22Rv1 (cell line): Measurements from ENCODE around the gene CACNB4.

ENCODE experiments used
- ZFX ChIP-seq: fragments of 450-650 bp; IDR thresholded peaks from 2 replicates; pipeline ENCODE4 v1.6.1; 2017; ENCODE audit warnings: antibody characterized with exemption, borderline replicate concordance
- TF ChIP-seq, protein P1 (sequence below): fragments of 450-650 bp; IDR thresholded peaks from 2 replicates; pipeline ENCODE4 v1.5.1; 2017; ENCODE audit warnings: mild to moderate bottlenecking

DNA sequence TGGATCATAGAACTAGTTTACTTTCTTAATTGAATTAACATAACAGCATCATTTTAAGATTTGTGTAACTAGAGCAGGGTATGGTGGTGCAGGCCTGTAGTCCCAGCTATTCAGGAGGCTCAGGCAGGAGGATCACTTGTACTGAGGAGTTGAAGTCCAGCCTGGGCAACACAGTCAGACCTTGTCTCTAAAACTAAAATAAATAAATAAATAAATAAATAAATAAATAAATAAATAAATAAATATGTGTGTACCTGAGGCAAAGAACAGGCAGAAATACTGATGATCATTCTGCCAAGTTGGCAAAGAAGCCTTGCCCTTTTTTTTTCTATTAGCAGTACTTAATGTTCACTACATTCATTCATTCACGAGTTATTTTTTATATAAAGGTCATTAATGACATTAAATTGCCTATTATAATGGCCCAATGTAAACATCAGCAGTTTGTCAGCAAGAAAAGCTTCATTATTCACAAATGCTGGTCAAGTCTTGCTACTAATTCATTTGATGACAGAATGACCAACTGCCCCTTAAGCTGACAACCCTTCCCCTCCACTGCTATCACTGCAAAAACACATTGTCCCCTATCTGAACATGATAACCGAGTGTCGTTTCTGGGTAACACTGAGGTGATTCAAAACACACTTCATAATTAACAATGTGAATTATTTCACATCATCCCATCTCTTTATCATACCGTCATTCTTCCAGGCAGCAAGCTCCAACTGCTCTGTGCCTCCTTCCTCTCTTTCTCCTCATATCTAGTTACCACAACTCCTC is 309.6 kb downstream of the CACNB4 start:
- TF ChIP-seq, protein P1, sequence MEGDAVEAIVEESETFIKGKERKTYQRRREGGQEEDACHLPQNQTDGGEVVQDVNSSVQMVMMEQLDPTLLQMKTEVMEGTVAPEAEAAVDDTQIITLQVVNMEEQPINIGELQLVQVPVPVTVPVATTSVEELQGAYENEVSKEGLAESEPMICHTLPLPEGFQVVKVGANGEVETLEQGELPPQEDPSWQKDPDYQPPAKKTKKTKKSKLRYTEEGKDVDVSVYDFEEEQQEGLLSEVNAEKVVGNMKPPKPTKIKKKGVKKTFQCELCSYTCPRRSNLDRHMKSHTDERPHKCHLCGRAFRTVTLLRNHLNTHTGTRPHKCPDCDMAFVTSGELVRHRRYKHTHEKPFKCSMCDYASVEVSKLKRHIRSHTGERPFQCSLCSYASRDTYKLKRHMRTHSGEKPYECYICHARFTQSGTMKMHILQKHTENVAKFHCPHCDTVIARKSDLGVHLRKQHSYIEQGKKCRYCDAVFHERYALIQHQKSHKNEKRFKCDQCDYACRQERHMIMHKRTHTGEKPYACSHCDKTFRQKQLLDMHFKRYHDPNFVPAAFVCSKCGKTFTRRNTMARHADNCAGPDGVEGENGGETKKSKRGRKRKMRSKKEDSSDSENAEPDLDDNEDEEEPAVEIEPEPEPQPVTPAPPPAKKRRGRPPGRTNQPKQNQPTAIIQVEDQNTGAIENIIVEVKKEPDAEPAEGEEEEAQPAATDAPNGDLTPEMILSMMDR = no peak
- no peak for TF ChIP-seq ZFX
